ENCODE measurements around the gene TMEM208.
A peak's percentile ranks its signal among the peaks of the same experiment; 100 is the strongest.

TMEM208 gene

DNA sequence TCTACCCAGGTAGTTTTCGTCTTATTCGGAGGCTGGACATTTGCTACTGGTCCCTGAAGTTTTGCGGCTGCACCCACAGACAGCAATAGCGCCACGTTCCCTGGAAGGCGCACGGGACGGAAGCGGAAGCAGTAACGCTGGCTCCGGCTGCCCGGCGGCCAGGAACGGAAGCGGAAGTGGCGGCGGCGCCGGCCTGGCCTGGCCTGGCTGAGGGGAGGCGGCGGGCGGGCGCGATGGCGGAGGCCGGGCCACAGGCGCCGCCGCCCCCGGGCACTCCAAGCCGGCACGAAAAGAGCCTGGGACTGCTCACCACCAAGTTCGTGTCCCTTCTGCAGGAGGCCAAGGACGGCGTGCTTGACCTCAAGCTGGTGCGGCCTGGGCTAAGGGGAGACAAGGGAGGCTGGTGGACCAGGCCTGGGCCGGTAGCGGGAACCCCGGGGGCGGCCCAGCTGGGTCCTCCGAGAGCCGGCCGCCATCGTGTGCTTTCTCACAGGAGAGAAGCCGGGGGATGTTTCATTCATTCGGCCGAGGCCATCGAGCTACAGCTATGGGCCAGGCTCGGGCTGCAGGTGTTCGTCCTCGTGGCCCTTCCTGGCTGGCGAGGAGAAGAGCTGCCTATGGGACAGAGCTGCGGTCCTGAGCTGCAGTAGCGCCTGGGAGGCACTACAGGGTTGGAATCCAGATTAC is 34.8 kb upstream of the TMEM208 start, which contains the start of gene E2F4:
Gene E2F4, plus strand, starts transcription at position 161 of the 687 bp plus-strand sequence. Its CDS starts 73 bp downstream, at position 234.
- peak; percentile 77 for DNase-seq (ENCODE audit: low read depth)
- TF ChIP-seq, protein P1, sequence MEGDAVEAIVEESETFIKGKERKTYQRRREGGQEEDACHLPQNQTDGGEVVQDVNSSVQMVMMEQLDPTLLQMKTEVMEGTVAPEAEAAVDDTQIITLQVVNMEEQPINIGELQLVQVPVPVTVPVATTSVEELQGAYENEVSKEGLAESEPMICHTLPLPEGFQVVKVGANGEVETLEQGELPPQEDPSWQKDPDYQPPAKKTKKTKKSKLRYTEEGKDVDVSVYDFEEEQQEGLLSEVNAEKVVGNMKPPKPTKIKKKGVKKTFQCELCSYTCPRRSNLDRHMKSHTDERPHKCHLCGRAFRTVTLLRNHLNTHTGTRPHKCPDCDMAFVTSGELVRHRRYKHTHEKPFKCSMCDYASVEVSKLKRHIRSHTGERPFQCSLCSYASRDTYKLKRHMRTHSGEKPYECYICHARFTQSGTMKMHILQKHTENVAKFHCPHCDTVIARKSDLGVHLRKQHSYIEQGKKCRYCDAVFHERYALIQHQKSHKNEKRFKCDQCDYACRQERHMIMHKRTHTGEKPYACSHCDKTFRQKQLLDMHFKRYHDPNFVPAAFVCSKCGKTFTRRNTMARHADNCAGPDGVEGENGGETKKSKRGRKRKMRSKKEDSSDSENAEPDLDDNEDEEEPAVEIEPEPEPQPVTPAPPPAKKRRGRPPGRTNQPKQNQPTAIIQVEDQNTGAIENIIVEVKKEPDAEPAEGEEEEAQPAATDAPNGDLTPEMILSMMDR (IDR thresholded peaks at IDR 0.05; ENCODE audit: control insufficient read depth, extremely low read depth, insufficient read depth), result no peak
- H3K4me3 ChIP-seq (ENCODE audit: low read depth, low read length), result peak within 1 kb of the TSS; percentile 95

GRCh38 chr16:67192781-67193361 is 34.1 kb upstream of the TMEM208 start:
- no peak for DNase-seq (ENCODE audit: low read depth)
- H3K4me3 ChIP-seq (ENCODE audit: low read depth, low read length), result peak overlapping the region; percentile 95
- TF ChIP-seq, protein P1 (IDR thresholded peaks at IDR 0.05; ENCODE audit: control insufficient read depth, extremely low read depth, insufficient read depth), result no peak

DNA sequence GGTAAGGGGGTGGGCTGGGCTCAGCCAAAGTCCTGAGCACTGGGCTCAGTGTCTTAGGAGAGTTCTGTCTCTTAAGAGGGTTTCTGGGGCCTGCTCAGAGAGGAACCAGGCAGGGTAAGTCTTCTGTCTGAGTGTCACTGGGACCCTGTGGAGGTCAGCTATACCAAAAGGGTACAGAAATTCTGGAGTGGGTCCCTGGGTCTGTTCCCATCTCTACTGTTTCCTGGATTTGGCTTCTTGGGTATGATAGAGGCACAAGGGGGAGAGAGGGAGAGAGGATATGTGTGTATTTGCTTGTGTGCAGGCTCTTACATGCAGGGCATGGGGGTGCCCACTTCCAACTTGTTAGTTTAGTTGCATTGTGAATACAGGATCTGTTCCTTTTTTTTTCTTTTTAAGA is 33.4 kb upstream of the TMEM208 start:
- DNase-seq (ENCODE audit: low read depth), result no peak
- TF ChIP-seq, protein P1 (IDR thresholded peaks at IDR 0.05; ENCODE audit: control insufficient read depth, extremely low read depth, insufficient read depth), result no peak
- peak overlapping the region; percentile 95 for H3K4me3 ChIP-seq (ENCODE audit: low read depth, low read length)

- H3K4me3 ChIP-seq (ENCODE audit: low read depth, low read length), result no peak overlapping the region
- TF ChIP-seq, protein P1 (IDR thresholded peaks at IDR 0.05; ENCODE audit: control insufficient read depth, extremely low read depth, insufficient read depth), result no peak
Measured at GRCh38 chr16:67194260-67194659, 32.7 kb upstream of the TMEM208 start.

DNA sequence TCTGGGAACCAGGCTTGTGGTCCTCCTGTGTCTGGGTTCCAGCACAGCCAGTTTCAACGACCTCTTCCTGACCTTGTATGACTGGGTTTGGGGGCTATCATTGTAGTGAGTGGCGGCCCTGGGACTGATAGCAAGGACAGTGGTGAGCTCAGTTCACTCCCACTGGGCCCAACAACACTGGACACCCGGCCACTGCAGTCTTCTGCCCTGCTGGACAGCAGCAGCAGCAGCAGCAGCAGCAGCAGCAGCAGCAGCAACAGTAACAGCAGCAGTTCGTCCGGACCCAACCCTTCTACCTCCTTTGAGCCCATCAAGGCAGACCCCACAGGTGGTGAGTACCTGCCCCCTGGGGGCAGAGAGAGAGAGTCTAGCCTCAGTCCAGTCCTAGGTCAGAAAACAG is 31.3 kb upstream of the TMEM208 start:
- no peak for DNase-seq (ENCODE audit: low read depth)
- H3K4me3 ChIP-seq (ENCODE audit: low read depth, low read length), result no peak overlapping the region
- TF ChIP-seq, protein P1 (IDR thresholded peaks at IDR 0.05; ENCODE audit: control insufficient read depth, extremely low read depth, insufficient read depth), result no peak

More at GRCh38 chr16:67194260-67194659, 32.7 kb upstream of the TMEM208 start:
- DNase-seq (ENCODE audit: low read depth), result no peak

DNA sequence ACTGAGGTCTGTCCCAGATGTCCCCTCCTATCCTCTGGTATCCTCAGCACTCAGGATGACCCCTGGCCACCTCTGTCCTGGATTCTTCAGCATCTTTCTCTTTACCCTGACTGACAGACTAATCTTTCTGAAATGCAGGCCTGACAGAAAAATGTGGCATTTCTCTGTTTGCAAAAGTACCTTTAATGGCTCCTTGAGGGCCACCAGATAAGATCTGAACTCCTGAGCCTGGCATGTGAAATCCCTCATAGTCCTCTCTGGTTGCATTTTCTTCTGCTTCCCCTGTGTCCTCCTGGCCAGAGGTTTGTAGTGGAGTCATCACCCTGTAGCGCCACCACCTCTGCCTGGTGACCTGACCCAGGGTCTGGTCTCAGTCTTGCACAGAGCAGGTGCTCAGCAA is 30.0 kb upstream of the TMEM208 start:
- H3K4me3 ChIP-seq (ENCODE audit: low read depth, low read length), result no peak overlapping the region
- no peak for DNase-seq (ENCODE audit: low read depth)
- TF ChIP-seq, protein P1 (IDR thresholded peaks at IDR 0.05; ENCODE audit: control insufficient read depth, extremely low read depth, insufficient read depth), result no peak

Measured in LNCaP clone FGC (cell line).